Kidney tubule cell (primary cell): ENCODE measurements around the gene PPIB.
"Not testable (repeated sequence)": the region's sequence is repeated elsewhere in the genome, so short reads cannot be mapped to it uniquely, and the experiment has no call there.

Source experiments
- DNase-seq: peaks from one replicate; pipeline ENCODE4 v3.0.0-alpha.2; 2018; ENCODE audit warnings: low spot score

The PPIB gene

DNA sequence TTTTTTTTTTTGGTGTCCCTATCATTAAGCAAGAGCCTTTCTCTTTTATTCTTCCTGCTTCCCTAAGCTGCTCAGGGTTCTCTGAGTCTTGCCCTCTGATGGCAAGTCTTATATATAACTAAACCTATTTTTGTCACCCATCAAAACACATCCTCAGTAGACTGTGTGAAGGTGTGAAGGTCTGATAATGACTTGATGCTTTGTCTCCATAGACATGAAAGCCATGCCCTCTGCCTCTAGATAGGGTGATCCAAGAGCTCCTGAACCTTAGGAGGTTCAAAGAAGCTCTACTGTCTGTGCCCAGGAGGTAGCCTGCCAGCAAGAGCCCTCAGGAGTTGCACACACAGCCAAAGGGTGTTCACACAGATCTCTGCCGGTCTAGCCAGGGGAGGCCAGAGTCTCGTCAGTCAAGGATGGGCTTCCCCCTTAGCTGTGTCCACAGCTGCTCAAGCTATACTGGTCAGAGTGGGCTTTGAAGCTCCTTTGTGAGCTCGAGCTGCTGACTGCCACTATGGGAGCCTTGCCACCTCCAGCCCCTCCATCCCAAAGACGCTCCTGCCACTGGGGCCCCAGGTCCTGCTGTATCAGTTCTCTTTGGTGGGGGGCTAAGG is 24.4 kb downstream of the PPIB start:
- no peak for DNase-seq

DNA sequence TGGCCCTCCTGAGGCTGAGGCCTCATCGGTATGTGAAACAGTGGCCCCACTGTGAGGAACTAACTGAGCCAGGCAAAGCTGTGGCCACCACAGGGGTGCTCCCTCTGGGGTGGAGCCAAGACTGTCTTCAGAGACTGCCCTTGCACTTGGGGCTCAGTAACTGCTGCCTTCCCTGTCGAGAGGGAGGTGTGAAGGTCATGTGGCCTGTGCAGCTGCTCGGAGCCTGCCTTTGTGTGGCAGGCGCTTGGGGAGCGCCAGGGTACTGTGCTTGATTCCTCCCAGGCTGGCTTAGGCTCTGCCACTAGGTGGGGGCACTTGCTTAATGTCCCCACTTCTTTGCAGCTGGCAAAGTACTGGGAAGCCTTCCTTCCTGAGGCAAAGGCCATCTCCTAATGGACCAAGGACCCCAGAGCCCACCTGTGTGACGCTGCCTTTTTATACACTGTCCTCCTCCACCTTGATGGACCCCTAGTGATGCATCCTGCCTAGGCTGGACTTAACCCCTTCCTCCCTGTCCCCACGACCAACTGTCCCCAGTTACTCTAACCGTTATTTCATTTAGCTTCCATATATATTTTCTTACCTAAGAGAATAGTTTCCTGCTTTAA is 25.5 kb downstream of the PPIB start:
- no peak for DNase-seq

DNA sequence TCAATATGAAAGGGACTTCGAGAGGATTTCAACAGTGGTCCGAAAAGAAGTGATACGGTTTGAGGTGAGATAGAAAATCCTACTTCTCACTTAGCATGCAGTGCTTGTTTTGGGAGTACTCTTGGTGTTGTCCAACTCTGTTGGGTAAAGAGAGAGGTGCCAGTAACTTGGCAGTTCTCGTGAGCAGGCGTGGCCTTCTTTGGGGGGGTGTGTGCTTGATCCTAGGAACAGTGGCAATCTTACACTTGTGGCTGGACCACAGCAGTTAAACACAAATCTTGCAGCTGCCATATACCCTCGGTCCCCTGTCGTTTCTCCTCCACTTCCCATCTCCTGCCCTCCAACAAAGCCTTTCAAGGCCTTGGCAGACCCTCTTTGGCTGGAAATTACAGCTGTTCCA is 26.5 kb downstream of the PPIB start:
- DNase-seq = no peak

DNA sequence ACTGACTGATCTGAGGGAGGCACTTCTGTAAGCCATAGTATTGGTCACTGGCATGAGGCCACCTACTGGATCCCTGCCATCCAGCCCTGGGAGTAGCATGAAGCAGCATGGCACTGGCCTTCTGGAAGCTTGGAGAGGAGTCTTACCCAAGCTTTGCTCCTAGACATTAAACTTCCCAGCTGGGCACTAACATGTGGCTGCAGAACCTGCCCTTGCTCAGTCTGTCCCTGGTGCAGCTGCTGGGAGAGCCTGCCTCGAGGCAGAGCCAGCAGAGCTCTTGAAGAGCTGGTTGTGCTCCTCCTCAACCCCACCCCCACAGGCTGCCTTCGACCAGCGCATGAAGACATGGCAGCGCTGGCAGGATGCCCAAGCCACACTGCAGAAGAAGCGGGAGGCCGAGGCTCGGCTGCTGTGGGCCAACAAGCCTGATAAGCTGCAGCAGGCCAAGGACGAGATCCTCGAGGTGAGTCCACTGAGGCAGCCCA is 28.4 kb downstream of the PPIB start:
- no peak for DNase-seq

DNA sequence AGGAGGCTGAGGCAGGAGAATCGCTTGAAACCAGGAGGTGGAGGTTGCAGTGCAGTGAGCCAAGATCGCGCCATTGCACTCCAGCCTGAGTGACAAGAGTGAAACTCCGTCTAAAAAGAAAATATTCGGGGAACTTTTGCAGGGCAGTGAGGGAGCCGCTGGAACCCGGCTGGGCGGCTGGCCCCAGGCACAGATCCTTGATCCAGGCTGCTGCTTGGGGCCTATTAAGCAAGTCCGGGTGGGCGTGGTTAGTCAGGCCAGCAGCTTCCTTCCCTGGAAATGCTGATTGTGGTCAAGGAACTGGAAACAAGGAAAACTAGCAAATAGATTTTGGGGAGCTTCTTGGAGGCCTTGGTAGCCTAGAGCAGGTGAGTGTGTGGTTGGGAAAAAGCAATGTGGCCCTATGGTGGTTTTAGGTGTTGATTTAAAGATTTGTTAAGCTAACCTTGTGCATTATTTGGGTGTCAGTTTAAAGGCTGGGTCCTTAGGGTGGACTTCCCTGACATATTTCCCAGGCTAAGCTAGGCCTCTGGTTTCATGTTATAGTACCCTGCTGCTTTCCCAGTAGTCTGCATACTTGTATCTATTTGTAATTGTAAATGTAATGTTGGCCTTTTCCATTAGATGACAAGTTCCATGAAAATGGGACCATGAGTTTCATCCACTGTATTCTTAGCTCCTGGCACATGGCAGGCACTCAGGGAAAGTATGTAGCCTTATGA is 29.0 kb downstream of the PPIB start:
- no peak for DNase-seq

DNA sequence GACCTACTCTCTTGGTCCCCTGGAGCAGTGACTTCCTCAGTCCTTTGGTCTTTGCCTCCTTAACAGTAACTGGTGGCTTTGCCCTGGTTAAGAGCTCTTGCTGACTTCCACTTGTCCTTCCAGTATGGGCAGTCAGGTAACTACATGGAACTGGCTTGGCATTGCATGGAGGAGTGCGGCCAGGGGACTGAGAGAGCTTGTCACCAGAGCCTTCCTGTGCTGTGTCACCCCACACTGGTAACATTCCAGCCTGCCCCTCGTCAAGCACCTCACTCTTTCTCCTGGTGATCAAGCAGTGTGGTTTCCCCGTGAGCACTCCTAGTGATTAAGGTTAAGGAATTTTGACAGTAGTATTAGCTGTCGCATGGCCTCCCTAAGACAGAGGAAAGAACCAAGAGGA is 30.6 kb downstream of the PPIB start:
- DNase-seq = no peak

DNA sequence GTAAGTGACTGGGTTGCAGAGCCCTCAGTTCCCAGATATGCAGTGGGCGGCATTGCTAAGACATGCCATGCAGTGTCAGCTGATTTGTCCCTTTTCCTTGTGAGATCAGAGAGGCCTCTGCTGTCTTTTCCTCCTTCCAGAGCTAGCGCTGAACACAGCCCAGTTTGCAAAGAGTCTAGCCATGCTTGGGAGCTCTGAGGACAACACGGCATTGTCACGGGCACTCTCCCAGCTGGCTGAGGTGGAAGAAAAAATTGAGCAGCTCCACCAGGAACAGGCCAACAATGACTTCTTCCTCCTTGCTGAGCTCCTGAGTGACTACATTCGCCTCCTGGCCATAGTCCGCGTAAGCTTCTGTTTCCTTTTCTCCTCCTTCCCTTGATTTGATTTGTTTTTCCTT is 31.3 kb downstream of the PPIB start:
- DNase-seq = no peak

DNA sequence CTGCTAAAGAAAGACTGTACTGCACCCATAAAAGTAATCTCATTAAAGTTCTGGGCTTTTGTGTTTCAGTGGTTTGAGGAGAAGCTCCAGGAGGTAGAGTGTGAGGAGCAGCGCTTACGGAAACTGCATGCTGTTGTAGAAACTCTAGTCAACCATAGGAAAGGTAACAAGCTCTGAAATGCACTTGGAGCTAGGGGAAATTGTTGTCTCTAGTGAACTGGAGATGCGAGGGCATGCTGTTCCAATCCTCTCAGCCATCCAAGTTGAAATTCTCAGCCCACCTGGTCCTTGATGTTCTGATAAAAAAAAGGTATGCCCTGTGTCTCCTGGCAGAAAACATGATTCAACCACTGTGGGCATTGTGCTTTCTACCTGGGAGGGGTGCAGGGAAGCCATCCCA is 32.7 kb downstream of the PPIB start:
- DNase-seq = no peak

DNA sequence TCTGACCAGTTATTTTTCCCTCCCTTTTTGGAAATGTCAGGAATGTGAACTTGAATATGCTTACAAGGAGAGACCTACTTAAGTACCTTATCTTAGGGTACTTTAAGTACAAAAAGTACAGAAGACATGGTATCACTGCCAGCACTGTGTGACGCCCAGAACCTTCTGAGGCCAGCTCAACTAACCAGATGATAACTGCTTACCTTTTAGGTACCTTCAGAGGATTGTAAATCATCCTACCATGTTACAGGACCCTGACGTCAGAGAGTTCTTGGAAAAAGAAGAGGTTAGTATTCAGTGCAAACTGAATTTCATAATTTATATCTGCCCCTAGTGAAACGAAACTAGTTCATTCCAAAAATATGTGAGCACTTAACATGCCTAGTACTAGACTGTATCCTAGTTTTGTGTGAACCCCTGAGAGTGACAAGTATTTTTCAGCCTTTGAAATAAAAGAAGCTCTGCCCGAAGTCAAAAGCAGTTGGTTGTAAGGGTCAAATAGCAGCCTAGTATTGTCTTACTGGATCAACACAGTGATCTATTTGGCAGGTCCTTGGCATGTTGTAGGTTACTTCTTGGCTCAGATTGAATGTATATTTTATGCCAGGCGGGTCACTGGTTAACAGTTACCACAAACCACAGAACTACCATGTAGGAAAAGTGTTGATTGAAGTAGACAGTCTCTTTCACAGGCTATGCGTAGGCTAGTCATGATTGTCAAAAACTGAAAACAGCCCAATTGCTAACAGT is 35.1 kb downstream of the PPIB start:
- DNase-seq = no peak

DNA sequence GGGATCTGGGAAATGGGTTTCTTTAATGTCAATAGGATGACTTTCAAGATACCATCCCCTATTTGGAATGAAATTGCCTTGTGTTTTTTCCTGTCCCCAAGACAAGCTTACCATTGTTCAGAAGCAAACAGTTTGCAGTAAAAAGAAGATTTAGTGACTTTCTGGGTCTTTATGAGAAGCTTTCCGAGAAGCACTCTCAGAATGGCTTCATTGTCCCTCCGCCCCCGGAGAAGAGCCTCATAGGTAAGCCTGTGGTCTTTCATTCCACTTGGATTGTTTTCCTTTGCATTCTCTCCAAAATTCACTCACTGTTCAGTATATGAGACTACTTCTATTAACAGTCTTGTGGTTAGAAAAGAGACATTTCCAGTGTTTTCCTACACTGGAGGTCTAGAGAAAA is 36.8 kb downstream of the PPIB start:
- DNase-seq = no peak

DNA sequence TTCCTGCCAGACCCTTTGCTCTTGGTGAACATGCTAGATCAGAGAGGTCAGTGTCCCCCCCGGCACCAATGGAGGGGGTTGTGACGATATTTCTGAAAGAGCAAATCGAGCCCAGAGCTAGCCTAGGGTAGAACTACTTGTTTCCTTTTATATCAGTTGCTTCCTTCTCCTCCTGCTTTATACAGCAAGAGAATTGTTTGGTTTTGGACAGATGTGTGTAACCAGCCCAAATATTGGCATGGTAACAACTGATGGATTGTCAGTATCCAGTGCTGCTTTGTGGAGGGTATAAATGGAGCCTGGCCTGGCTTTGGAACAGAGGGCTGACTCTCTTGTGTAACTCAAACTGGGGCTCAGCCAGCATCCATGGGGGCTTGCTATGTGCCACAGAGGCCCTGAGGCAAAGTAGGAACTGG is 39.9 kb downstream of the PPIB start:
- no peak for DNase-seq

DNA sequence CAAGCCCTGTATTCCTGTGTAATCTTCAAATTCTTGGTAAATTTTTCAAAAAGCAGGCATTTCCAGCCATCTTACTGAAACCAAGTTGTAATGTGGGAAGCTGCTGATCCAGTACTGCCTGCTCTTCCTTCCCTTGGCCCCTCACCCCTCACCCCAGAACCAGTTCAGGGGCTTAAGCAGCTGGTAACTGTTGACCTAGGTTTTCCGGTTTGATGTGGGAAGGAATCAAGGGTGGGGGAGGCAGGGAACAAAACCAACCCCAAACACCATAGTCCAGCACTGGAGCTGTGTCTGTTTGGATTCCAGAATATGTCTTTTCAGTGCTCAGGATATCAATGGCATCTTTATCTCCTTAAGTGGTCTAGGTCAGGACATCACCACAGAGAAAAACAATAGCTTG is 40.4 kb downstream of the PPIB start:
- no peak for DNase-seq

DNA sequence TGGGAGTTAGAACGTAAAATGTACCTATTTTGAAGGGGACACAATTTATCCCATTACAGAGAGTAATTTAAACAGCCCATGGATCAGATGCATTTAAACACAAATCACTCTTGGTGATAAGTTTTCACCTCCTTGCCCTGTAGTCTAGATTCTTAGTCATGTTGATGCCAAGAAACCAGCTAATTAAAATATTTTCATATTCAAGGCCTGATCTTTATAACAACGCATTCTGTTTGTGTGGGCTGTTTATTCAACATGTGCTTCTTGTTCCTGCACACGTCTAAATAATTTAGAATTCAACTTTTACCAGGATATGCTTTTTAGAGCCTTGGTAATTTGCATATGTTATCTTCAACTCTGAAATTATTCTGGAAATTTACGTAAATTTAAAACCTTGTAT is 41.2 kb downstream of the PPIB start:
- DNase-seq = no peak

DNA sequence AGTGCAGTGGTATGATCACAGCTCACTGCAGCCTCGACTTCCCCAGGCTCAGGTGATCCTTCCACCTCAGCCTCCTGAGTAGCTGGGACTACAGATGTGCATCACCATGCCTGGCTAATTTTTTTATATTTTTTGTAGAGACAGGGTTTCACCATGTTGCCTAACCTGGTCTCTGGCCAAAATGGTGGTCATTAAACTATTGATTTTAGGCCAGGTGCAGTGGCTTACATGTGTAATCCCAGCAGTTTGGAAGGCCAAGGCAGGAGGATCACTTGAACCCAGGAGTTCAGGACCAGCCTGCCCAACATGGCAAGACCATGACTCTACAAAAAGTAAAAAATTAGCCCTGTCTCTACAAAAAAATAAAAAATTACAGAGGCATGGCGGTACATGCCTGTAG is 42.5 kb downstream of the PPIB start:
- DNase-seq = not testable (repeated sequence)

DNA sequence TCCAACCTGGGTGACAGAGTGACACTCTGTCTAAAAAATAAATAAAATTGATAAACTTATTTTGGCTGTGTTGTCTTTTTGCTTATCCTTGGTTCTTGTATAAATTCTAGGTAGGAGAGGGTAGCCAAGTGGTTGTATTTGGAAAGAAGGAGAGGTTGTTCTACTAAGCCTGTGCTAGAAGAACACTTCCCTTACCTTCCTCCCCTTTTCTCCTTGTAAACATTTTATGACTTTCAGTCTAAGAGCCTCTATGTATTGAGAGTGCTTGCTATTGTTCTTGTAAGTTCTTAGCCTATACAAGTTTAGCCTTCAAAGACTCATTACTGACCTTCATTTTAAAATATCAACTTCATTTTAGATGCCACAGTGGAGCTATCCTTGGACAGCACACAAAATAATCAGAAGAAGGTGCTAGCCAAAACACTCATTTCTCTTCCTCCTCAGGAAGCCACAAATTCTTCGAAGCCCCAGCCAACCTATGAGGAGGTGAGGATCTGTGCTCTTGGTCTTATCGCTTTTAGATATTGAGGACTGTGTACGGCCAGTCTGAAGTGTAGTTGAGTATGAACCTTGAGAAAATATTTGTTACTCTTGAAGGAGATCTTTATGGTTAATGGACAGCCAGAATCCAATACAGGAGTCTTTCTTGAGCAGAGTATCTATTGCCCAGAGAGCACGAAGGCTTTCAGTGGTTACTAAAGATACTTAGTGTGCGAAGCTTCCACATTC is 44.9 kb downstream of the PPIB start:
- DNase-seq = no peak

DNA sequence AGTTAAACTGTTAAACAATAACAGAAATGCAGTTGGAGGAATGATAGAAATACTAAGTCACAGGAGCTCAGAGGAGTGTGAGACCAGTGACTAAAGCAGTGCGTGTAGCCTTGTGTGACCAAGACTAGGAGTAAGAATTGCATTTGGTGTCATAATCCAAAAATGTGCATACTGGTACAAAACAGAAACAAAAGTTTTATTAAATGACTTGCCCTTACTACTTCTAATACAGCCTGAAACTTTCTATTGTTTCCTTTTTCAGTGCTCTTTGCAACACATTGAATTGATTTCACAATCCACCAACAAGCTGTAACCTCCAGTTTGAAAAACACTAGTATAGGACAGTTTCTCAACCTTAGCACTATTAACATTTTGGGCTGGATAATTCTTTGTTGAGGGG is 49.9 kb downstream of the PPIB start:
- DNase-seq = peak; percentile 84

DNA sequence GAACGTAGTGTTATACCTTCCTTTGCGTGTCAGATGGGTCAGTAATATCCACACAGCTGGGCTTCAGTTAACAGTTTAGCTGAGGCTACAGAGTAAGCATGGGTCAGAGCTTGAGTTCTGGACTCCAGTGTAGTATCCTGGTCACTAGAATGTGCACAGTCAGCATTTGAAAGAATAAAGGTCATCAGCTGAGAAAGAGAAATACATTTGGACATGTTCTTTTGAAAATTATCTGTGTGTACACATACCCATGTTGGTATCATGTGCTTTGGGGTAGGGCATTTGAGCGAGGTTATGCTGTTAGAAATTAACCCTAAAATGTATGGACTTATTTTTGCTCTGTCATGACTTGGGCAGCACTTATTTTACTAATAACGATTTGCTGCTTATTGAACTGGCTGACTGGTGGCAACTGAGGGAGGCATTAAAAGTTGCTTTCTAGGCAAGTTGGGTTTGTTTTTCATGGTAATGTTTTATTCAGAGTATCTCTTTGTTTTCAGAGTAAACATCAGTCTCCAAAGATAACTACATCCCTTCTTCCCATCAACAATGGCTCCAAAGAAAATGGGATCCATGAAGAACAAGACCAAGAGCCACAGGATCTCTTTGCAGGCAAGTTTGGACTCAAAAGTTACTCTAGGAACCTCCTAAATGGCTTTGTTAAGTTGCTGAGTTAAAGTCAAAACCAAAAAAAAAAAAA is 50.6 kb downstream of the PPIB start:
- no peak for DNase-seq

DNA sequence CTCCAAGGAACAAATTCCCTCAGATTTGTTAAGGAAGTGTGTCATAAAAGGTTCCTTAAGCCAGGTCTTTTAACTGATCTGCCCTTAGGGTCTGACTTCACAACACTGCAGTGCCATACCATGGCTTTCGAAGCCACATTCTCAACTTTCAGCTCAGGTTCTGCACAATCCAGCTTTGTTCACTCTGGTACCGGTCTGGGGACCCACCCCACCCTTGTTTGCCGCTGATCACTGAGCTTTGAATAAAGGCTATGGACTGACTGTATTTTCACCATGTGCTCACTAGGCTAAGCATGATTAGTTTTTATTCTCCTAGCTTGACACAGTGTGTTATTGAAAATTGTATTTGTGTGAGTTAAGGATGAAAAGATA is 51.2 kb downstream of the PPIB start:
- DNase-seq = peak; percentile 16

DNA sequence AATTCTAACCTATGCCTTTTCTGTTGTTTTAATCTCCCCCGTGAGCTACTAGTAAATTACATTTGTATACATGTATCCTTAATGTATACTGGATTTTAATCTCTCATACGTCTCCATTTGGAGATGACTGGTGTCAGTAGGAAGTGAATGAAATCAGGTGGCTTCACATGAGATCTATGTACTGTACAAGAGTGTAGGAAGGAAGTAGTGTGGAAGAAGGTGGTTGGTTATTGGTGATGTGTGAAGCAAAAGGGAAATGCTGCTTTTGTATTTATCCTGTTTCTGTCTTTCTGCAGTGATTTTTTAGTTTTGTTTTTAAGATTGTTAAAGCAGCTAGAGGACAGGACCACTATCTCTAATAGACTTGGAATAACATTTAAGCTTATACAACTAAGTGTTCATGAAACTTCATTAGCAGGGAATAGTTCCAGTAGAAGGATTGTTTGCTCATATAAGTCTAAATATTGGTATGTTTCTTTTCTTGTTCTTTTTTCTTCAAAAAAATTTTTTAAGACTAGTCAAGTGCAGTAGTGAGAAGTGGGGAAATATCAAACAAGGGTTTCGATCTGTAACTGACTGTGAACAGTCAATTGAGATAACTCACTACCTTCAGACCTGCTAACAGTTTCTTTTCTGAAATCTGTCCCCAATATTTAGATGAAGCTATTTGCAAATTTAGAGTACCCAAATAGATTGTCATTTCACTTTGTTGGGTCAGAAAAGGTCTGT is 51.7 kb downstream of the PPIB start:
- no peak for DNase-seq

DNA sequence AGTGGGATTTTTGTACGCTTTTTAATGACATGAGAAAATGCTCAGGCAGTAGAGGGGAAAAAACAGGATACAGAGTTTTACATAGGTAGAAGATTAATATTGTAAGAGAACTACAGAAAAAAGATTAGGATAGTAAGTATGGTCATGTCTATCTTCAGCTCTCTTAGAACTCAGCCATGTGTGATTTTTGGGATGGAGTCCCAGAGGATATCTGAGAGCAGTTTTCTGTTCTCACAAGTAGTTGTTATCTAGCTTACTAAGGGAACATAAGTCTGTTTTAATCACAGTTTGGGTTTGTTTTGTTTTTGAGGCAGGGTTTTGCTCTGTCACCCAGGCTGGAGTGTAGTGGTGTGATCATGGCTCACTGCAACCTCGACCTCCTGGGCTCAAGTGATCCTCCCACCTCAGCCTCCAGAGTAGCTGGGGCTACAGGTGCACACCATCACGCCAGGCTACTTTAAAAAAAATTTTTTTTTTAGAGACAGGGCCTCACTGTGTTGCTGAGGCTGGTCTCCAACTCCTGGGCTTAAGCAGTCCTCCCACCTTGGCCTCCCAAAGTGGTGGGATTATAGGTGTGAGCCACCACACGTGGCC is 52.6 kb downstream of the PPIB start:
- not testable (repeated sequence) for DNase-seq
